Measurements from ENCODE around the gene MYLK. TPM values are rescaled to one million over a fixed set of nuclear protein-coding genes. Genes with fewer than 3 reads are reported as not detected.
A peak's percentile ranks its signal among the peaks of the same experiment; 100 is the strongest.

MYLK gene
- total and polyA plus RNA-seq, 2 of the 4 experiments (the other 2 are of a cell fraction) = 299 to 484 TPM

- ATAC-seq (ENCODE audit: low read depth) (no peak), DNase-seq (no peak)
- Histone ChIP-seq H2BK5ac (ENCODE audit: low read depth, low read length, poor library complexity, severe bottlenecking) (no peak overlapping the region), H3K9ac (ENCODE audit: low read depth, low read length) (no peak overlapping the region), H4K91ac (ENCODE audit: insufficient read depth, low read depth, low read length) (no peak overlapping the region), H3K4me2 (ENCODE audit: low read depth, low read length) (no peak overlapping the region), H3K79me1 (ENCODE audit: low read depth in 1 of 2, low read length in 2 of 2) (peaks cover 0 to 30% of the 10 kb centered on the region in 2 experiments; a peak in 3 of 4 replicates), H3K4me3 (ENCODE audit: insufficient read depth, low read depth, low read length) (no peak overlapping the region), H4K5ac (ENCODE audit: low read depth, low read length) (no peak overlapping the region), H3K56ac (ENCODE audit: extremely low read depth, insufficient read depth, low read length) (no peak overlapping the region), H3K4me1 (ENCODE audit: control insufficient read depth, insufficient read depth, low read length) (peaks cover 11% of the 10 kb centered on the region), H3K27ac (ENCODE audit: insufficient read depth, low read length) (no peak overlapping the region), H4K8ac (ENCODE audit: low read depth in 2 of 2, low read length in 2 of 2) (no peak overlapping the region), H2AFZ (replicated peaks; ENCODE audit: low read length, poor library complexity) (no peak overlapping the region), H2BK120ac (ENCODE audit: low read depth, low read length) (no peak overlapping the region), H2BK20ac (ENCODE audit: low read depth, low read length) (no peak overlapping the region), H3K27me3 (ENCODE audit: control insufficient read depth, insufficient read depth, low read length) (no peaks in the 10 kb centered on the region), H3K9me3 (ENCODE audit: control insufficient read depth, insufficient read depth, low read length) (no peaks in the 10 kb centered on the region), H2BK15ac (ENCODE audit: low read depth, low read length) (no peak overlapping the region), H2AK5ac (ENCODE audit: low read depth, low read length) (peak overlapping the region; percentile 31), H4K20me1 (ENCODE audit: insufficient read depth, low read length) (peaks cover 6% of the 10 kb centered on the region; the same call in 1 of the 2 replicates), H3K18ac (ENCODE audit: low read depth, low read length) (no peak overlapping the region), H3K23ac (ENCODE audit: low read depth, low read length) (no peak overlapping the region), H2AK9ac (replicated peaks; ENCODE audit: low read depth, low read length, poor library complexity) (no peak overlapping the region), H3K14ac (replicated peaks; ENCODE audit: low read depth, low read length) (no peak overlapping the region), H3K4ac (ENCODE audit: low read depth, low read length) (no peak overlapping the region), H3K9me1 (ENCODE audit: insufficient read depth, low read length) (peaks cover 12% of the 10 kb centered on the region), H3K36me3 (ENCODE audit: control insufficient read depth, insufficient read depth, low read length) (peaks cover 76% of the 10 kb centered on the region)
- dilution Hi-C loops (cut with HindIII; ENCODE audit: low sequenced_read_pairs, unreplicated experiment) (no loop called here), intact Hi-C loops (cut with micrococcal nuclease) (no loop called here), in situ Hi-C loops (cut with MboI; ENCODE audit: low sequenced_read_pairs) (loop anchor here (5.0 kb wide), 1 partner anchor 77 kb away; no protein-coding TSS in a partner anchor)
- 98% methylated on average over 4 of the region's 15 CpGs; no CpG with 5 or more reads in 1 of the 2 experiments for WGBS, 2 experiments (ENCODE audit: extremely low coverage in 2 of 2, insufficient read length in 1 of 2)
- TF ChIP-seq MXI1 (IDR thresholded peaks at IDR 0.05; ENCODE audit: borderline replicate concordance, low read depth, low read length) (no peak), RFX5 (IDR thresholded peaks at IDR 0.05; ENCODE audit: low read depth, low read length) (no peak), RAD21 (IDR thresholded peaks at IDR 0.05; ENCODE audit: low read length) (no peak), BHLHE40 (IDR thresholded peaks at IDR 0.05; ENCODE audit: low read depth, low read length) (no peak), USF2 (IDR thresholded peaks at IDR 0.05; ENCODE audit: low read depth, low read length) (no peak), MAZ (IDR thresholded peaks at IDR 0.05; ENCODE audit: borderline replicate concordance, low read depth, low read length) (no peak), FOS (IDR thresholded peaks at IDR 0.05; ENCODE audit: low read depth, low read length) (no peak), NFE2L2 (IDR thresholded peaks at IDR 0.05; ENCODE audit: low read depth, low read length) (no peak), MAFK (IDR thresholded peaks at IDR 0.05; ENCODE audit: low read depth, low read length) (no peak), RCOR1 (IDR thresholded peaks at IDR 0.05; ENCODE audit: insufficient replicate concordance, low read length) (no peak), POLR2A (IDR thresholded peaks at IDR 0.05; ENCODE audit: low read depth, low read length) (no peak), CEBPB (IDR thresholded peaks at IDR 0.05; ENCODE audit: low read depth, low read length) (no peak)
- CTCF ChIA-PET = no interaction called here
- POLR2A ChIA-PET (ENCODE audit: unreplicated experiment) = no interaction called here
- no TSS peak for BruUV-seq (replicated peaks)
These were observed 243.8 kb downstream of the MYLK start for GRCh38 chr3:123640311-123640710.

All from IMR-90 (cell line).